Measurements from ENCODE around the gene VCL. TPM values are rescaled to one million over a fixed set of nuclear protein-coding genes. Genes with fewer than 3 reads are reported as not detected.
A peak's percentile ranks its signal among the peaks of the same experiment; 100 is the strongest.

VCL gene
- total RNA-seq, 6 donors from 2014 or later: 76.5 to 214 (median 133) TPM

- Histone ChIP-seq H3K27me3 (no peaks in the 10 kb centered on the region), H3K36me3 (peaks cover 27 to 99% (median 83%) of the 10 kb centered on the region in 4 donors), H3K27ac (no peak overlapping the region), H3K4me3 (no peak overlapping the region), H3K4me1 (no peaks in the 10 kb centered on the region), H3K9me3 (no peaks in the 10 kb centered on the region)
- ATAC-seq (ENCODE audit: low FRiP score in 2 of 2) (no peak), DNase-seq (no peak)
- TF ChIP-seq POLR2A (IDR thresholded peaks at IDR 0.05): no peak
- peak in 1 of 6 experiments; percentile 11 for TF ChIP-seq CTCF (IDR thresholded peaks at IDR 0.05)
- TF ChIP-seq POLR2AphosphoS5 (IDR thresholded peaks at IDR 0.05): no peak
- no peak for TF ChIP-seq EP300 (IDR thresholded peaks at IDR 0.05)
- 85 to 89% methylated on average over 11 of the region's 11 CpGs for WGBS, 2 donors
Measured at GRCh38 chr10:74103560-74104258, 105.8 kb downstream of the VCL start.

DNA sequence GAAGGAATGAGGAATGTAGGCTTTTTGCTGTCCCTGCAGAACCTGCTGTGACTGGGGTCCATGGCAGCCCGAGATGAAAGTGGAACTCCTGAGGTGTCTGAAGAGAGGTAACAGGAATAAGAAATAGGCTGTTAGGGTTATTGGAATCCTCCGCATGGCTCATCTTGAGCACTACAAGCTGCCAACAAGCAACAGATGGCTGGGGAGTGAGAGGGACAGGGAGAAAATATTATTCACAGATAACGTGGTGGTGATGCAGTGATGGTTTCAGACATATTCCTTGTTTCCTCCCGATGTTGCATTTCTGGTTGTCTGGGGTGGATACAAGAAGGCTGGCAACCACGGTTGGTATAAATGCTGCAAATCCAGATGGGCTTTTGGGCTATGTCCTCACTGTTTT lies 106.6 kb downstream of the VCL start:
- DNase-seq (no peak), ATAC-seq (ENCODE audit: low FRiP score in 2 of 2) (no peak)
- Histone ChIP-seq H3K27me3 (no peaks in the 10 kb centered on the region), H3K4me3 (no peak overlapping the region), H3K4me1 (no peaks in the 10 kb centered on the region), H3K9me3 (no peaks in the 10 kb centered on the region), H3K27ac (no peak overlapping the region), H3K36me3 (peaks cover 24 to 99% (median 83%) of the 10 kb centered on the region in 4 donors)
- WGBS, 2 donors: 92 to 93% methylated on average over 5 of the region's 5 CpGs
- no peak for TF ChIP-seq POLR2AphosphoS5 (IDR thresholded peaks at IDR 0.05)
- no peak for TF ChIP-seq EP300 (IDR thresholded peaks at IDR 0.05)
- no peak for TF ChIP-seq CTCF (IDR thresholded peaks at IDR 0.05)
- no peak for TF ChIP-seq POLR2A (IDR thresholded peaks at IDR 0.05)

DNA sequence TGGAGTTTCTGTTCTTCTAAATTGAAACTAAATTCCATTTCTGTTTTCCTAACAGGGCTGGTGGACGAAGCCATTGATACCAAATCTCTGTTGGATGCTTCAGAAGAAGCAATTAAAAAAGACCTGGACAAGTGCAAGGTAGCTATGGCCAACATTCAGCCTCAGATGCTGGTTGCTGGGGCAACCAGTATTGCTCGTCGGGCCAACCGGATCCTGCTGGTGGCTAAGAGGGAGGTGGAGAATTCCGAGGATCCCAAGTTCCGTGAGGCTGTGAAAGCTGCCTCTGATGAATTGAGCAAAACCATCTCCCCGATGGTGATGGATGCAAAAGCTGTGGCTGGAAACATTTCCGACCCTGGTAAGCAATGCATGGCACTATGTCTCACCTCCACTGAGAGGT lies 107.1 kb downstream of the VCL start:
- no peak for ATAC-seq (ENCODE audit: low FRiP score in 2 of 2)
- H3K36me3 ChIP-seq: peaks cover 28 to 99% (median 82%) of the 10 kb centered on the region in 4 donors
- DNase-seq: no peak
- no peak overlapping the region for H3K4me3 ChIP-seq
- WGBS, 2 donors: 84 to 93% methylated on average over 8 of the region's 8 CpGs
- no peaks in the 10 kb centered on the region for H3K4me1 ChIP-seq
- no peaks in the 10 kb centered on the region for H3K9me3 ChIP-seq
- no peak for TF ChIP-seq POLR2AphosphoS5 (IDR thresholded peaks at IDR 0.05)
- no peak for TF ChIP-seq CTCF (IDR thresholded peaks at IDR 0.05)
- TF ChIP-seq EP300 (IDR thresholded peaks at IDR 0.05): no peak
- no peak for TF ChIP-seq POLR2A (IDR thresholded peaks at IDR 0.05)
- no peaks in the 10 kb centered on the region for H3K27me3 ChIP-seq
- no peak overlapping the region for H3K27ac ChIP-seq

GRCh38 chr10:74107391-74107790 lies 109.5 kb downstream of the VCL start:
- Histone ChIP-seq H3K27ac (no peak overlapping the region), H3K4me1 (no peaks in the 10 kb centered on the region), H3K4me3 (no peak overlapping the region), H3K36me3 (peaks cover 32 to 100% (median 88%) of the 10 kb centered on the region in 4 donors), H3K27me3 (no peaks in the 10 kb centered on the region), H3K9me3 (no peaks in the 10 kb centered on the region)
- DNase-seq: no peak
- 91 to 92% methylated on average over 4 of the region's 4 CpGs for WGBS, 2 donors
- ATAC-seq (ENCODE audit: low FRiP score in 2 of 2): no peak
- no peak for TF ChIP-seq CTCF (IDR thresholded peaks at IDR 0.05)

- no peak for TF ChIP-seq EP300 (IDR thresholded peaks at IDR 0.05)
- TF ChIP-seq POLR2A (IDR thresholded peaks at IDR 0.05): no peak
- no peak for TF ChIP-seq POLR2AphosphoS5 (IDR thresholded peaks at IDR 0.05)
- TF ChIP-seq CTCF (IDR thresholded peaks at IDR 0.05): no peak
- Histone ChIP-seq H3K4me1 (no peaks in the 10 kb centered on the region), H3K27ac (no peak overlapping the region), H3K9me3 (no peaks in the 10 kb centered on the region), H3K36me3 (peaks cover 41 to 100% (median 93%) of the 10 kb centered on the region in 4 donors), H3K27me3 (no peaks in the 10 kb centered on the region), H3K4me3 (no peak overlapping the region)
- no peak for DNase-seq
- no peak for ATAC-seq (ENCODE audit: low FRiP score in 2 of 2)
Measured at GRCh38 chr10:74109452-74109851, 111.5 kb downstream of the VCL start.

All from upper lobe of left lung (tissue), 6 donors.